CD4-positive, alpha-beta T cell treated with Interferon alpha-2 for 1 hour (primary cell): ENCODE results near the gene TMEM204.

Experiments
- DNase-seq, 2 donors: peaks; one replicate each; pipeline ENCODE4 v3.0.0-alpha.2; 2020 to 2022

Gene TMEM204

DNA sequence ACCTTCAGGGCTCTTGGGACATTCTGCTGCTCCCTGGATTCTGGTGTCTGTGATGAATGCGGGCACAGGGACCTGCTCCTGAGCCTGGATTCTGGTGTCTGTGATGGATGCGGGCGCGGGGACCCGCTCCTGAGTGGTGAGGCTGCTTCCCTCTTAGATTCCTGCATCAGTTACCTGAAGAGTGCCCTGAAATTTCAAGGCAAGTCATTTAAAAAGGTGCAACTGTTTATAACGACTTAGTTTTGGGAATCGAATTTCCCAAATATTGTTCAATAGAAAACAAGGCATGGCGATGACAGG, 7.0 kb downstream of the TMEM204 start:
- no peak for DNase-seq

- DNase-seq = no peak
Measured at GRCh38 chr16:1541293-1542165, 8.1 kb downstream of the TMEM204 start.

- no peak for DNase-seq
Measured at GRCh38 chr16:1542166-1542500, 8.7 kb downstream of the TMEM204 start.

DNA sequence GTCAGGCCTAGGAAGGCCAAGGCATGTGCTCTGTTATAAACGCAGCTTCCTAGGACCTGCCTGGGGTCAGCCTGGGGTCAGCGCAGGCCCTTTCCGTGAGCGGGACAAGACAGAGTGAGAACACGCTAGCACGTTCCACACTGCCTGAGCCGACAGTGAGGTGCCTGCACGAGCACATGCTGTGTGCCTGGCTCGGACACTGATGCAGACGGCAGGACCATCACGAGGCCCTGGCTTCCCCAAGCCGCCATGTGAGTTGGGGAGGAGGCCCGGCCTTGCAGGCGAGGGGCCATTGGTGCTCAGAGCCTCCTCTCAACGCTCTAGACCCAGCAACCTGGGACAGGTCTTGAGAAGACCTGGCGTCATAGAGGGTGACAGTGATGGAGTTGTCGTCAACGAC, 9.1 kb downstream of the TMEM204 start:
- no peak for DNase-seq

DNA sequence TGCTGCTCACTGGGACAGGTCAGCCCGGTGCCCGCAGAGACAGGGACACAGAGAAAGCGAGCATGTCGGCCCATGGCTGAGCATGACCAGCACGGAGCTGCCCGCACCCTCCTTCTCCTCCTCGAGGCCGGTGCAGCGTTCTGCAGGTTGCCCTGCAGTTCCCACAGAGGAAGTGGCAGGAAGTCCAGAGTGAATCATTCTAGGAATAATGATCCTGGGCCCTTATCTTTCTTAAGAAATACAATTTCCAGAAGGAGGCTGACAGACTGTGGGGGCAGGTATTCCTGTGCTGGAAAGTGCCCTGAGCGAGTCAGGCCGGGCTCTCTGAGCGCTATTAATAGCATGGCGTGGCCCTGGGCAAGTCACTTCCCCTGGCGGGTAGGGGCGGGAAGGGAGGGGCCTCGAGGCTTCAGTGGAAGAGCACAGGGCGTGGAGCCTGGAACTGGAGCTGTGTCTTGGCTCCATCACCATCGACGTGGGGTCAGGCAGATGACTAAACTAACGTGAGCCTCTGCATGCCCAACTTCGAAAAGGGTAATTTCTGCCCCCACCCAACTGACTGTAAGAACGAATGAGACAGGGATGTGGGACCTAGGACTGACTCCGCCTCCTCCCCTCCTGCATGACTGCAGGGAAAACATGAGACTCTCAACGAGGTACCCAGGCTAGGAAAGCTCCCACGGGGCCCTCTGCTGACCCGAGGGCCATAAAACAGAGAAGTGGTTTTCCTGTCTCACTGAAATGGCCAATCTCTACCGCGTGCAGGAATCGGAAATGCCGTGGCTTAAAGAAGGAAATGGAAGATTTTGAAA, 9.8 kb downstream of the TMEM204 start:
- peak; percentile 50 to 58 for DNase-seq

DNA sequence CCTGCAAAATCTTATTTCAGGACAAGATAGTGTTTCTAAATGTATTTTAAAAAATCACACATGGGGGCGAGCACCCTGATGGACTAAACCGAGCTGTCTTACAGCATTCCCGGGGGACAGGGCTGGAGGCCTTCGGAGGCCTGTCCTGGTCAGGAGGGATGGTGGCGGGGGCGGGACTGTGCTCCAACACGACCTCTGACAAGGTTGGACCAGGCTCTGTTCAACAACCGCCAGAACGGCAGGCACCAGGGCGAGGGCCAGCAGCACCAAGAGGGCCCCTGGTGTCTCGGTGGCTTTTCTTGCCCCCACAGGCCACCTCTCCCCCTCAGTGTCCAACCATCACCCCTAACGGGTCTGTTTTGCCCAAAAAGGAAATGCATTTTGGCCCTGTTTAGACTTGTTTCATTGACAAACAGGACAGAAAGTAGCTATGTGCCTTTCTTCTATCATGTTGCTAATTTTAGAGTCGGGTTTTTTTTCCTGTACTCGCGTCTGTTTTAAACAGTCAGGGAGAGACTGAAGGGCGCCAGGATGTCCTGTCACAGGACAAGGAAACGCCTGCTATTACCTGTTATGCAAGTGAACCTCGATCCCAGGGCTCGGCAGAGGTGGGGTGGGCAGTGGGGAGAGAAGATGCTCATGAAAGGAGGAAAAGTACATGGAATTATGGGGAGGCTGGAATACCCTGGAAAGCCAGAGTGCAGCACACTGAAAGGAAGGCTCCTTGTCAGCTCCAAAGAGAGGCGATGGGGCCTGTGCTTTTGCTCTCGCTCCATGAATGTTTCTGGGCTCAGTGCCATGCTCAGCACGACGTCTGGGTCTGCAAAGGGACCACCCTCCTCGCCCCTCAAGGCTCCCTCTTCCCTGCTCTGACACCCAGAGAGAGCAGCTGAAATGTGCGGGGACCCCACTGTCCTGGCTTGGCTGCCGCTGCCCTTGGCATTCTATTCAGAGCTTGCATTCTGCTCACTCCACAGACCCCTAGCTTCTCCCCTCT, 11.9 kb downstream of the TMEM204 start:
- no peak for DNase-seq

GRCh38 chr16:1546430-1546829, 13.0 kb downstream of the TMEM204 start:
- DNase-seq = no peak

DNA sequence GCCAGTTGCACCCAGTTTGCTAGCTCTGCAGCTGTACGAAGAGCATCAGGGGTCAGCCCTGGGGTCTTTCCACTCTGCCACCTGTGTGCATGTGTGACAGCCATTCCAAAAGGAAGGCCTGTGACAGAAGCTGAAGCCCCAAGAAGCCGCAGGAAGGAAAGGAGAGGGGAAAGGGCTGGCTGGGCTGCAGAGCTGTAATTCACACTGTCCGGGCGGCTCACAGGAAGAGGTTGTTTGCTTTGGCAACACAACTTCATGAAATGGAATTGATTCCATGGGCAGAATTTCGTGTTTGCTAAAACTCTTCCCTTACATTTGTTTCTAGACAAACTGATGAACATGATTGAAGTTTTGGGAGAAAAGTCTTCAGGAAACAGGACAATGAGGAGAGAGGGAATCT, 14.8 kb downstream of the TMEM204 start:
- no peak for DNase-seq

DNA sequence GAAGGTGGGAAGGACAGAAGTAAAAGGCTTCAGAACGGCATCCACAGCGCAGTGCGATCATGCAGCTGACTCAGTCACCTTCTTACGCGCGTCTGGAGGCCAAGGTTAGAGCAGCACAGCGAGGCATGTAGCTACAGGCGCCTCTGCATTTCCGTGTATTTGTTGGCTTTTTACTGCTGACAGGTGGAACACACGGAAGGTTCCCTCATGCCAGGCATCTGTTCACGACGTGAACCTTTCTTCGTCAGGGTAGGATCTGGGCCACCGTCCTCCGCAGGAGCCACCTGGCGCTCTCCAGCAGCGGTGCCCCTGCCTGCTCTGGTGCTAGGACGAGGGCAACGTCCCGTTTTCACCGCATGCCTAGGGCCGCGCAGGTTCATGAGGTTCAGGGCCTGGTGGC, 15.3 kb downstream of the TMEM204 start:
- DNase-seq = no peak

GRCh38 chr16:1550069-1550468, 16.6 kb downstream of the TMEM204 start:
- DNase-seq = no peak

GRCh38 chr16:1550696-1551095, 17.2 kb downstream of the TMEM204 start:
- DNase-seq = no peak

DNA sequence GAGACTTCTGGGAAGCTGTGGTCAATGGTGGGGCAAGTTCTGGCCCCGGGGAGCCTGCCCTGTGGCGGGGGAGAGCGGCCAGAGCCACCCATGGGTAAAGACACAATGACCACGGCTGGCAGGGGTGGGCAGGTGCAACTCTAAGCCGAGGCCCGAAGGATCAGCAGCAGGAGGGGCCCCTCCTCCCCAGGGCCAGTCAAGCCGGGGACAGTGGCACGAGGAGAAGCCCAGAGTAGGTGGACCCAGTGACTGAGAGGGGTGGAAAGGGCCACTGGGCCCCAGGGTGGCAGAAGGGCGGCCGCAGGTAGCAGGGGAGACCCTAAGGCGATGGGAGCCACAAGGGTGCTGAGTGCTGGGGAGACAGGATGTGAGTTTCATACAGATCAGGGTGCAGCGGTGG, 17.7 kb downstream of the TMEM204 start:
- no peak for DNase-seq

DNA sequence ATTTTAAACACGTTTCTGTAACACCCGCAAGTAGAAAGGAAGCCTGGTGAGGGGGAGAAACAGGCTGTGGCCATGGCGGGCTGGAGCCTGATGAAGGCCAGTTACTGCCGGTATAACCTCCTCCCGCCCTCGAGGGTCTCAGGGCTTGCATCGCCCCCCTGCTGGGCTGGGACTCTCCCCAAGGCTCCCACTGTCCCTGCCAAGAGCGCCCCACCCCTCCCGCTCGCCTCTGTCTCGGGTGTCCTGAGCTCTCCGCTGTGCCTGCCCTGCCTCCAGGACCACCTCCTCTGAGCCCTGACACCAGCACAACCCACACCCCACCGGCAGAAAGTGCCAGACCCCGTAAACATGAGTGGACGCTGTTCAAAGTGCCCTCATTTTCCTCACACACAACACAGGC, 18.7 kb downstream of the TMEM204 start:
- DNase-seq = no peak

GRCh38 chr16:1553946-1554825, 20.7 kb downstream of the TMEM204 start:
- DNase-seq = no peak

DNA sequence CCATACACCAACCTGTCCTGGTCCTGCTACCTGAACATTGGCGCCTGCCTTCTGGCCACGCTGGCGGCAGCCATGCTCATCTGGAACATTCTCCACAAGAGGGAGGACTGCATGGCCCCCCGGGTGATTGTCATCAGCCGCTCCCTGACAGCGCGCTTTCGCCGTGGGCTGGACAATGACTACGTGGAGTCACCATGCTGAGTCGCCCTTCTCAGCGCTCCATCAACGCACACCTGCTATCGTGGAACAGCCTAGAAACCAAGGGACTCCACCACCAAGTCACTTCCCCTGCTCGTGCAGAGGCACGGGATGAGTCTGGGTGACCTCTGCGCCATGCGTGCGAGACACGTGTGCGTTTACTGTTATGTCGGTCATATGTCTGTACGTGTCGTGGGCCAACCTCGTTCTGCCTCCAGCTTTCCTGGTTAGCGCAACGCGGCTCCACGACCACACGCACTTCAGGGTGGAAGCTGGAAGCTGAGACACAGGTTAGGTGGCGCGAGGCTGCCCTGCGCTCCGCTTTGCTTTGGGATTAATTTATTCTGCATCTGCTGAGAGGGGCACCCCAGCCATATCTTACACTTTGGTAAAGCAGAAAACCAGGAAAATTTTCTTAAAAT, 21.5 kb downstream of the TMEM204 start:
- DNase-seq = no peak

GRCh38 chr16:1556254-1556653, 22.8 kb downstream of the TMEM204 start:
- DNase-seq = no peak

DNA sequence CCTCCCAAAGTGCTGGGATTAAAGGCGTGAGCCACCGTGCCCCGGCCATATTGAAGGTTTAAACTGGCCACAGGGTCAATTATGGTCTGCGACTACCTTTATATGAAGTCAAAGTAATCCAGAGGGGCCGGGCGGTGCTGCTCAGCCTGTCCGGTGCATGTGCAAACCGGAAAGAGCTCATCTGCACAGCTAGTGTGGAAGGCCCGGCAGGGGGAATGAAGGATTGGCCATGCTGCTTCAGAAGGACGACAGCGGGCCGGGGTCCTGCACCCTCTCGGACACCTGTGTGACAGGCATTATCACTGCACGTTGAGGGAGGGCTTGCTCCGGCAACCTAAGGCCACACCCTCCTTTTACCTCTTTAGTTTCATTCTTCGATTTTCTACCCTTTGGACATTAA, 23.6 kb downstream of the TMEM204 start:
- no peak for DNase-seq

- DNase-seq = no peak
Measured at GRCh38 chr16:1557576-1557975, 24.1 kb downstream of the TMEM204 start.

DNA sequence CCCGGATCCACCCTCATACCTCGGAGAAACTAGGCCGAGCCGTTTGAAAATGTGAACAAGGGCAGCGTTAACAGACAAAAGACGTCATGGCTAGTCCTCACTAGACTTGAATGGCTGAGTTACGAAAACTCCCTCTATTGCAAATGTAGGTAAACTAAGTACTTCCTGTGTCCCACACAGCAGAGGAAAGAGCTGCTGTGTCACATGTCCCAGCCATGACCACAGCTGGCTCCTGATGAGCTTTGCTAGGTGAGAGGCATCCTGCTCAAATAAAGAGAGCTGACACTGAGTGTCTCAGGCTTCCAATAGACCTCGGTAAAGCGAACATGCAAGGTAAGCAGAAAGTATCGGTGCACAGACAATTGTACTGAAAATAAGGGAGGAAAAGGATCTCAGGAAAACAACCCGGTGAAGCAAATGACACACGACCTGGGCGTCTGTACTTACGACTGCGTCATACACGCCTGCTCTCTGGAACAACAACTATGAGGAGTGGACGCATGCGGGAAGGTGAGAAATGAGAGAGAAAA, 26.0 kb downstream of the TMEM204 start:
- DNase-seq = peak in 1 of 2 donors; percentile 47

- no peak for DNase-seq
Measured at GRCh38 chr16:1560153-1560552, 26.7 kb downstream of the TMEM204 start.

DNA sequence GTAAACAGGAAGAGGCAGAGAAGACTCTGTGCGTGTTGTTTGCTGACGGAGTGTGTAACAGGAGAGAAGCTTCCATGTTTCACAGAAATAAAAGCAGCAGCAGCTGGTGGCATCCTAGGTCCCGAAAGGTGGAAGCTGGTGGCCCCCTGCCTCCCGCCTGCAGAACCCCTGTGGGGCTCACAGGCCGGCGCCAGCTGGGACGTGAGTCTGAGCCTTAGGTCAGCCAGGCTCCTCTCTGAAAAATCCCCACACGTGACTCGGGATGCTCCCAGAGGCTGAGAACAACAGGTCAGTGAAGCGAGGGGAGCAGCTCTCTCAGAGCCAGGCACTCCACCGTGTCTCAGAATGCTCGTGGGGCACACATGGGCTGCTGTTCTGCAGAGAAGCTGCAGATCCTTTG, 27.4 kb downstream of the TMEM204 start:
- DNase-seq = no peak
